HG03342 (cell line): ENCODE measurements around the gene EVL.

Source experiments
- ATAC-seq: cut with Tn5 transposase; IDR thresholded peaks from one replicate; pipeline ENCODE4 v1.9.1; 2021; ENCODE audit warnings: mild to moderate bottlenecking, moderate library complexity; ENCODE audit not compliant: unreplicated experiment

Gene EVL

DNA sequence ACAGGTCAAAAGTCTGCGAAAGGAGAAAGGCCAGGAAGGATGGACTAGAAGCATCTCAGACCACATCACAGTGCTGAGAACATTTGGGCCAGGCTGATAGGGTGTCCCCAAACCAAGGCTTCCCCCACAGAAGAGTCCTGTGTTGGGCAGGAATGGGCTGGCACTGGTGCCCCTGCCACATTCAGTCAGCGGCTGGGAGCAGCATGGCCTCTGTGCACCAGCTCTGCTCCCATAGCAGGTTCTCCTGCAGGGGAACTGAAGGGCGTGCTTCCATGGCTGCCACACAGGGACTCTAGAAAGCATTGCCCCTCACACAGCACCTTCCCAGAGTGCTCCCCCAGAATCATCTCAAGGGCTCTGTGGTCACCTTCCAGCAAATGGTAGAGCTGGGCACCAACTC, 17.5 kb downstream of the EVL start:
- no peak for ATAC-seq

DNA sequence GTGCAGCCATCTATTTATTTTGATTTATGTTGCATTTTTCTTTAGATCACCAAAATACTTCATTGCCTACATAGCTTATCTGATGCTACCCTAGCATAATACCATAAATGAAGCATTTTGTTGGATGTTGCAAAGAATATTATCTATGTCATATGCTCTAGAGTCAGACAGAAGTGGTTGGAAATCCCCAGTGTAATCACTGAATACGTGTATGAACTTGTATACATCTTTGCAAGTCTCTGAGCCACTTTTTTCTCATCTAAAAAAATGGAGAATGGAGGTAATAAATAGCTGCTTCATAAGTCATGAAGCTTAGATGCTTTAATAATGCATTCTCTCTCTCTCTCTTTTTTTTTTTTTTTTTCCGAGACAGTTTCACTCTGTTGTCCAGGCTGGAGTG, 18.5 kb downstream of the EVL start:
- no peak for ATAC-seq

DNA sequence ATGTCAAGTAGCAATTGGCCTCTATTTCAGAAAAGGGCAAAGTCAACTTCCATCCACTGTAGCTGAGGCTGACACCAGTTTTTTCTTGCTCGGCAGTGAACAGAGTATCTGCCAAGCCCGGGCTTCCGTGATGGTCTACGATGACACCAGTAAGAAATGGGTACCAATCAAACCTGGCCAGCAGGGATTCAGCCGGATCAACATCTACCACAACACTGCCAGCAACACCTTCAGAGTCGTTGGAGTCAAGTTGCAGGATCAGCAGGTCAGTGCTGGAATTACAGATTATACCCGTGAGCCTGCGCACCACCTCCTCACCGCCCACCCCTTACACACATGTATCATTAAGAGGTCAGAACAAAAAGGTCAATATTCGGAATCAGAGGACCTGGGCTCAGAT, 19.4 kb downstream of the EVL start:
- ATAC-seq = no peak

GRCh38 chr14:100085462-100085861, 20.2 kb downstream of the EVL start:
- ATAC-seq = no peak

DNA sequence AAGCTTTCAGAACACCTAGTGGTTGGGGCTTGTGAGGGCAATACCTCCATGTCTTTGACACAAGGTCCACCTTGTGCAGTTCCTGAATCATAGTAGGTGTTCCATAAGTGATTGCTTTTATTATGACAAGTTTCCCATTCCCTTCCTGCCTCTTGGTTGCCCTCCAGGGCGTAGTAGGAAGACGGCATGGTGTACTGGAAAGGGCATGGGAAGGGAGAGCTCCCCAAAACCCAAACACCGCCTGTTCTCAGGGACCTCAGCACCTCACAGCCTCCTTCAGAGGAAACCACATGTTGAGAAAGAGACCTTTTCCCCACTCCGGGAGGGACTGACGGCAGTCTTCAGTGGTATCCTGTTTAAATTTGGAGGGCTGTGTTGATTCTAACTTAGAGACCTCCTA, 21.1 kb downstream of the EVL start:
- ATAC-seq = no peak

- no peak for ATAC-seq
Measured at GRCh38 chr14:100088226-100088625, 23.0 kb downstream of the EVL start.

DNA sequence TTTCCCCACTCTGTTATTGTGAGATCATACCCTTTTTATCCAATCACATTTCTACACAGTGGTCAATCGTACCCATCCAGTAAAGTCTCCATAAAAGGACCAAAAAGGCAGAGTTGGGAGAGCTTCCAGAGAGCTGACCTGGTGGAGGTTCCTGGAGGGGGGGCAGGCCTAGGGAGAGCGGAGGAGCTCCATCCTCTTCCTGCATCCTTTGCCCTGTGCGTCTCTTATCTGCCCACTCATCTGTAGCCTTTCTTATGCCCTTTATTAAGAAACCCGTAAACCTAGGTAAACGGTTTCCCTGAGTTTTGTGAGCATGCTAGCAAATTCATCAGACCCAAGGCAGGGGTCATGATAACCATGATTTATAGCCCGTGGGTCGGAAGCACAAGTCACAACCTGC, 26.2 kb downstream of the EVL start:
- ATAC-seq = no peak

- no peak for ATAC-seq
Measured at GRCh38 chr14:100092832-100093231, 27.6 kb downstream of the EVL start.

GRCh38 chr14:100093319-100093718, 28.1 kb downstream of the EVL start:
- ATAC-seq = no peak

GRCh38 chr14:100096656-100097055, 31.4 kb downstream of the EVL start:
- ATAC-seq = no peak

GRCh38 chr14:100098171-100098570, 32.9 kb downstream of the EVL start:
- ATAC-seq = no peak

DNA sequence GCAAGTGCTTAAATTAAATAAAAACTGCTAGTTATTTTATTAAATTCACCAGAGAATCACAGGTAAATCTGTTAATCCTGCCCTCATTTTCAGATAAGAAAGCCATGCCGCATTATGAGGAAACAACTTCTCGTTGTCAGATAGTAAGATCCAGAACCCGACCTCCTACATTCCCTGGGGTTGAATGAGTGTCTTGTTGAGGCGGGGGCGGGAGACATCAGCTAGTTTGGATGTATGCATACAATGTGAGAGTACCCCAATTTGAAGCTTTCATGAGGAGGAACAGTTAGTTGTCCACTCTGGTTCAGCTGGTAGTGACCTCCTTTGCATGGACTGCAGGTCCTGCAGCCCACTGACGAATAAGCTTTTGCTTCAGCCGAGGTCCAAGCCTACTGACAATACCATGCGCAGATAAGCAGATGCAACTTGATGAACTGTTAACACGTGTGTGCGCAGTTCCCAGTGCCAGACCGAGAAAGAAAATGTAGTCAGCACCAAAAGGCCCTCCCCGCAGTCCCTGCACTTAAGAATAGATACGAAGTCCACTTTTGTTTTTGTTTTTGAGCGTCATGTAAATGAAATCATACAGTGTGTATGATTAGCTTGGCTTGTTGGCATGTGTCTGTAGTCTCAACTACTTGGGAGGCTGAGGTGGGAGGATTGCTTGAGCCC, 34.9 kb downstream of the EVL start:
- ATAC-seq = no peak

GRCh38 chr14:100102156-100102785, 37.0 kb downstream of the EVL start:
- ATAC-seq = no peak

DNA sequence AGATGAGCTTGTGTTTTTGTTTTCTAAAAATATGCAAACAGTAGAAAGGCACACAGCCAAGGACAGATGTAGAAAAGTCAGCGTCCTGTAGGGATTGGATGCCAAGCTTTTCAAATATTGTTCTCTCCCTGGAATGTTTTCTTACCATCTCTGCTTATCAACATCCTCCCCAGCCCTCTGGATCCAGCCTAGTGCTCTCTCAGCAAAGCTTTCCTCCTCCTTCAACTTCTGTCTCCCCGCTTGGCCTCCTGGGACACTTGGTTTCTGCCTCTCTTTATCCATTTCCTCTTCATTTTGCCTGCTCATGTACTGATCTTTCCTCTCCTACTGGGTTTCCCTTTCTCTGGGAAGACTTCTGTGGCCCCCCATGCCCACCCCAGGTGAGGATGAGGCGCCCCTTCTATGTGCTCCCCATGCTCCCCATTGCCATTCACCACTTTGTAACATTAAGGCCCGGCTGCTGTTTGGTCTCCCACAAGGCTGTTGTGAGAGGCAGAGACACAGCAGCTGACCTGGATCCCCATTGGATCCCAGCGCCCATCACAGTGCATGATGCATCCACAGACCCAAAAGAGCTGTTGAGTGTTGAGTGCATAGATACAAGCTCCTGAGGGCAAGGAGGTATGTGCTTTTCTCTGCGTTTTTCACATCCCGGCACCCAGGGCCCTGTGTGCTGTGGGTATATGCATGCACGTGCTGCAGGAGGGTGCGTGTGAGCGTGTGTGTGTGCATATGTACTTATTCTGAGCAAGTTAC, 38.2 kb downstream of the EVL start:
- no peak for ATAC-seq

- ATAC-seq = no peak
Measured at GRCh38 chr14:100104006-100104352, 38.8 kb downstream of the EVL start.

DNA sequence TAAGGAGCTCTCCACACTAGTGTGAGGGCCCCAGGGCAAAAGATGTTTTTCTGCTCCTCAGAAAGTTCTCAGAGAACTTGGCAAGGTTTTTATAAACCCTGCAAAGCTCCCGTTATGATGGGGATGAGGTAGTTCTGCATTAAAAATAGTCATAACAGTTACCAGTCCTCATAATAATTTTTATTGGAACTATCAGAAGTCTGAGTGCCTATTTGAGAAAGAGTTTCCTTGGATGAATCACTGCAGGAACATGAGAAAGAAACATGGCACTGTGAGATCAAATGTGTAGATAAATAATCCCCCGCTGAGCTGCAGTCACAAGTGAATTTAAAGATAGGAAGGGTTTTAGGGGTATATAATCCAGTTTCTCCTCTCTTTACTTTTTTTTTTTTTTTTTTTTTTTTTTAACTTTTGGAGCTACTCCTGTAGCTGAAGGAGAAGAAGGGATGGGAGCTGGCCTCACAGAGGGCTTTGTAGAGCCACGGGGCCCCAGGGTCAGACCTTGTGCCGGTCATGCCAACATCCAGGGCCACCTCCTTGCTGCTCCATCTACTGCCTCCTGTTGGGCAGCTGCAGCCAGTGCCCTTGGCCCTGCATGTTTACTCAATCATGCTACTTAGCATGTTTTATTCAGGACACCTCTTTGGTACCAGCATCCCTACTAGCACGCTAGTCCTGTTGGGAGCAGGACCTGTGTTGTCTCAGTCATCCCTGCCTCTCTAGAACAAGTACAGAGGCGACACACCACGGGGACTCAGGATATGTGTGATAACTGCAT, 39.5 kb downstream of the EVL start:
- no peak for ATAC-seq

- no peak for ATAC-seq
Measured at GRCh38 chr14:100105357-100106169, 40.3 kb downstream of the EVL start.

DNA sequence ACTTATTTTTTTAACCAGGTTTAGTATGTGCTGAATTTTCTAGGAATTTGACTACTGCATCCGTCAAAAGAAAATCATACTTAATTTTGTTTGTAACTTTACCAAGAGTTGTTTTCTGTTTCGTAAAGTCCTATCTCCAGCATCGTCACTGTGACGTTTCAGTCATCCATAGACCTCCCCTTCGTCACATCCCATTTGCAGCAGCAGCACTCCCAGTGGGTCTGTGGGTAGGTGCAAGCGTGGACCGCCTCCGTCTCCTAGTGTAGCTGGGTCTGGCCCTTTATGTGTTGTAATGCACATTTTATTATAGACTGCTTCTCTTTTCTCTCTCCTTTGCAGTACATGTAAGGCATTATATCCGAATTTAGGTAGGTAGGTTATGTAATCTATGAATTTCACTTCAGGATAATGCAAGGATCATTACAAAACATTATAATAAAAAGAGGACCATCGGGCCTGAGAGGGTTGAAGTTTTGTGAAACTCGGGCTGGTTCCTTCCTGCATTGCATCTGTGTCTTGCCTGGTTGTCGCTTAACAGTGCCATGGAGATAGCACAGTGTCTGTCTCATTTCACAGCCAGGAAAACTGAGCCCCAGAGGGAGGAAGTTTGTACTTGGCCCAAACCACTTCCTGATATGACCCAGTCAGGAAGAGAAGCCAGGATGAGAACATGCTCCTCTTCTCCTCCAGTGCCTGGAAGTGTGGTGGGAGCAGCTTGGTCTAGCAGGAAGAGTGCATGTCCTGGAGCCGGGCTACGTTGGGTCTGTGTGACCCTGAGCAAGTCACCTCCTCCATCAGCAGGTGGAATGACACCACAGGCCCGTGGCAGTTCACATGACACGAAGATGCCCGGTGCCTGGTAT, 41.3 kb downstream of the EVL start:
- no peak for ATAC-seq

DNA sequence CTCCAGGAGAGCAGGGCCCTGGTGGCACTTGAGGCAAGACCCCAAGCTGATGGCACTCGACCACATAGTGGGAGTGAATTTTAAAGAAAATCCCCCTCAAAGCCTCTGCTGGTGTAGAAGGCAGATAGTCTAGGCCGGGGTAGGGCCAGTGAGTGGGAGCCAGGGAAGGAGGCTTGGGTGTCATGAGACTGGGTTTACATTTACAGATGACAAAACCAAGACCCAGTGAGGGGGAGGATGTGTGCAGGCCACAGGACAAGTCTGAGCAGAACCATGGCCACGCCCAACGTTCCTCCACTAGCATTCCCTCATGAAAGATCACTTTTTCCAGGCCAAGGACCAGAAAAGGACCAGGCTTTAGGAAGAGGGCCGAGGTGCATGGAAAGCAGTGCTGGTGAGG, 42.0 kb downstream of the EVL start:
- ATAC-seq = no peak
